ENCODE results near the gene JMJD1C. TPM values are rescaled to one million over a fixed set of nuclear protein-coding genes. Genes with fewer than 3 reads are reported as not detected.
A peak's percentile ranks its signal among the peaks of the same experiment; 100 is the strongest.

The JMJD1C gene
- total RNA-seq, 2 experiments from 2014 or later: 41.5 to 42.5 TPM

DNA sequence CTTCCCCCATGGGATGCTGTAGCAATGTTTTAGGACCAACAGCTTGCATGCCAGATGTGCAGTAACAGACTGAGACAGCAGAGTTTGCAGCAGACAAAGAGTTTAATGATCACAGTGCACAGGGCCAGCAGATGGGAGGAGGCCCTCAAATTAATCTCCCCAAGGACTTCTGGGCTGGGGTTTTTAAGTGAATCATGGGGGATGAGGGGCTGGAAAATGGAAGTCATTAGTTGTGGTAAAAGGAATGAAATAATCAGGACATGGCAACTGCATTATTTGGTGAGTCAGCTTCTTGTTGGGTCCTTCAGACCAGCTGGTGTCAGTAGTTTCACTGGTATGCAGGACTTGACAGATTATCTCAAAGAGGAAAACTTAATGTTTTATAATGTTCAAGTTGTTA, 345.2 kb downstream of the JMJD1C start:
- intact Hi-C loops (cut with DNase I, micrococcal nuclease): no loop called here
- no peak for DNase-seq
- H3K9me3 Mint-ChIP-seq (ENCODE audit: low read depth): no peaks in the 10 kb centered on the region
- ATAC-seq: no peak
- H3K27ac Mint-ChIP-seq: no peak overlapping the region
- POLR2A ChIA-PET: no interaction called here
- H3K36me3 Mint-ChIP-seq (ENCODE audit: low read depth): no peaks in the 10 kb centered on the region
- no peak overlapping the region for H3K4me3 Mint-ChIP-seq
- no peaks in the 10 kb centered on the region for H3K4me1 Mint-ChIP-seq
- CTCF ChIA-PET: interaction anchor here (0.7 kb wide), 1 partner anchor 297 kb away, joined by 3 read pairs; no protein-coding TSS in a partner anchor
- no peaks in the 10 kb centered on the region for H3K27me3 Mint-ChIP-seq

GRCh38 chr10:63119041-63119440, 346.7 kb downstream of the JMJD1C start:
- H3K36me3 Mint-ChIP-seq (ENCODE audit: low read depth): no peaks in the 10 kb centered on the region
- CTCF ChIA-PET: interaction anchor here (0.7 kb wide), 1 partner anchor 39 kb away, joined by 4 read pairs; no protein-coding TSS in a partner anchor
- DNase-seq: no peak
- H3K27me3 Mint-ChIP-seq: peaks cover 3% of the 10 kb centered on the region
- no peak for ATAC-seq
- POLR2A ChIA-PET: no interaction called here
- no peaks in the 10 kb centered on the region for H3K4me1 Mint-ChIP-seq
- no peak overlapping the region for H3K27ac Mint-ChIP-seq
- no peak overlapping the region for H3K4me3 Mint-ChIP-seq
- no peaks in the 10 kb centered on the region for H3K9me3 Mint-ChIP-seq (ENCODE audit: low read depth)
- intact Hi-C loops (cut with DNase I, micrococcal nuclease): no loop called here

Small RNA genes within 50 kb of the gene (microRNA-seq; reads per million reads assigned to microRNA genes)
- gene MIR1296 (ENCODE audit: borderline replicate concordance): 51.1 reads per million, percentile 56 among the genes with 10 or more reads in this experiment

Other genes starting within 250 kb of the JMJD1C start
- 10 to 100 TPM; 15.9 to 20.9 TPM for gene REEP3, start 55.4 kb upstream of the JMJD1C start, total RNA-seq